Stomach (tissue), 4 donors: ENCODE measurements around the gene ASS1.

ENCODE experiments used
- CTCF ChIP-seq, 7 experiments: fragments of 450-650 bp in 4 of 7; fragments of 200-600 bp in 3 of 7; sonication (generic) in 3 of 7; IDR thresholded peaks; one replicate each; pipeline ENCODE4 v1.5.1; 2016 to 2019; ENCODE audit warnings: antibody characterized with exemption in 7 of 7, control low read depth in 2 of 7, mild to moderate bottlenecking in 1 of 7
- EP300 ChIP-seq: sonication (generic); formaldehyde crosslinking; IDR thresholded peaks from one replicate; pipeline ENCODE4 v1.6.1; 2017; ENCODE audit warnings: antibody characterized with exemption

DNA sequence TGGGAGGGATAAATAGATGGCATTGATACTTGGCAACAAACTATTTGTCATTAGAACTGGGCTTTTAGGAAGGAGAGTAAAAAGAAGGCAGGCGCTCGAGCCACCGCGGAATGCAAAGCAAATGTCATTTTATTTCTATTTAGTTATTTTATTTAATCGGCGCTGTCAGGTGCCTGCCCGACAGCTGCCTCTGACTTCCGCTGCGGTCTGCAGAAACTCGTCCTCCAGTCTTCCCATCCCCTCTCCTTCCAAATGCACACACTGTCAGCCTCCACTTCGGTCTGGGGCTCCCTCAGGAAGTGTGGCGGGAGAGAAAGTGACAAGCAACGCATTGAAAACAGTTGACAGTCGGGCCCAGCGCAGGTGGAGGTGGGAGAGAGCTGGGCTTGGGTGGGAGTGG lies 29.3 kb downstream of the ASS1 start:
- no peak for TF ChIP-seq CTCF (IDR thresholded peaks at IDR 0.05)
- TF ChIP-seq EP300: no peak
